AG04449 (cell line): Measurements from ENCODE around the gene ATPAF2.

Source experiments
- CTCF ChIA-PET: fragments of 350-600 bp; formaldehyde crosslinking; extraction: SDS; loops from one replicate; lab custom pipeline; 2021; ENCODE audit warnings: antibody characterized with exemption; lab: Yijun Ruan, JAX
- POLR2A ChIA-PET: fragments of 400-600, 350-600 bp; formaldehyde crosslinking; extraction: SDS; loops from one replicate; lab custom pipeline; 2020; ENCODE audit warnings: antibody characterized with exemption, inconsistent platforms; lab: Yijun Ruan, JAX
- DNase-seq: peaks from one replicate; pipeline ENCODE4 v3.0.0-alpha.2; 2010; ENCODE audit warnings: low read depth, low spot score
- H3K4me3 ChIP-seq: 2 replicates; pipeline ENCODE4 v1.5.1; 2011; ENCODE audit warnings: low read depth, mild to moderate bottlenecking, control low read depth, low read length
- CTCF ChIP-seq: IDR thresholded peaks from one replicate; pipeline ENCODE4 v1.5.1; 2011; ENCODE audit warnings: mild to moderate bottlenecking, moderate library complexity, low read length, control low read depth, inconsistent platforms; ENCODE audit not compliant: insufficient read depth; ENCODE audit errors: missing control alignments

The ATPAF2 gene

GRCh38 chr17:17972126-17972951 lies 66.6 kb downstream of the ATPAF2 start, which contains the start of the genes DRC3 and TOM1L2:
Gene DRC3 (plus strand): TSS chr17:17972862. CDS start chr17:17977599, 4,737 bp downstream.
Gene TOM1L2 (minus strand): TSS chr17:17972400. CDS start chr17:17972313, 87 bp downstream.
- DNase-seq: peak; percentile 100
- peak within 1 kb of the TSS; percentile 85 for H3K4me3 ChIP-seq
- TF ChIP-seq CTCF: no peak
- CTCF ChIA-PET: interaction anchor here (0.7 to 2.5 kb wide), 12 partner anchors 13 to 82 kb away, joined by 3 to 13 read pairs (median 4); no protein-coding TSS in a partner anchor
- POLR2A ChIA-PET: interaction anchor here (0.5 to 1.3 kb wide), 8 partner anchors 13 to 102 kb away, joined by 3 to 7 read pairs (median 4); no protein-coding TSS in a partner anchor

GRCh38 chr17:17971431-17972125 lies 67.4 kb downstream of the ATPAF2 start:
- DNase-seq: no peak
- ChIA-PET POLR2A (interaction anchor here (0.6 to 1.1 kb wide), 3 partner anchors 13 to 70 kb away, joined by 3 to 7 read pairs (median 3); no protein-coding TSS in a partner anchor), CTCF (interaction anchor here (1.0 to 2.5 kb wide), 7 partner anchors 12 to 65 kb away, joined by 3 to 13 read pairs (median 5); no protein-coding TSS in a partner anchor)
- TF ChIP-seq CTCF: no peak
- peak overlapping the region; percentile 85 for H3K4me3 ChIP-seq

- H3K4me3 ChIP-seq: peak overlapping the region; percentile 85
- no peak for TF ChIP-seq CTCF
- DNase-seq: no peak
- CTCF ChIA-PET: interaction anchor here (0.9 to 1.7 kb wide), 5 partner anchors 11 to 64 kb away, joined by 3 to 5 read pairs (median 3); no protein-coding TSS in a partner anchor
- POLR2A ChIA-PET: no interaction called here
Observed at GRCh38 chr17:17970699-17971430, 68.1 kb downstream of the ATPAF2 start.
